ENCODE results near the gene SLC12A5.

DNA sequence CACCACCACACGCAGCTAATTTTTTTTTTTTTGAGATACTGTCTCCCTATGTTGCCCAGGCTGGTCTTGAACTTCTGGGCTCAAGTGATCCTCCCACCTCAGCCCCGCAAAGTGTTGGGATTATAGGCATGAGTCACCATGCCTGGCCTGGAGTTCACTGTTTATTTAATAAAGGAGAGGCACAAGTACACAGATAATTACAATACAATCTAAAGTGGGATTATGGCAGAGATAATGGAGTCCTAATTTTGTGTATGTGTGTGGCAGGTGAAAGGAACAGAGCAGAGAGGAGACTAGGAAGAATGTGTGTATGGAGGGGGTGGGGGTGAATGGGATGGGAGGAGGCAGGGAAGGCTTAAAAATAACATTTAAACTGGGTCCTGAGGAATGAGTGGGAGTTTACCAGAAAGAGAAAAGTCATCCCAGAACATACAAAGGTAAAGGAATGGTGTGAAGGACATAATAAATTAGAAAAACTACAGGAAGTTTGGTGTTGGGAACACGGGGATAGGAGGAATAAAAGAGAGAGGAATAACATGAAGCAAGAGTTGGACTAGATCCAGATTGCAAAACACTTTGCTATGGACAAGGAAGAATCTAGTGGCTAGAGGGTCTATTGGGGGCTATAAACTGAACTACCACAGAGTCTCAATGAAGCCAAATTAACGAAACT lies 56.3 kb downstream of the SLC12A5 start:
- TF ChIP-seq POLR2A (IDR thresholded peaks at IDR 0.05; ENCODE audit: low read depth) (no peak), POLR2AphosphoS5 (IDR thresholded peaks at IDR 0.05) (no peak)
- TF ChIP-seq, protein P1, sequence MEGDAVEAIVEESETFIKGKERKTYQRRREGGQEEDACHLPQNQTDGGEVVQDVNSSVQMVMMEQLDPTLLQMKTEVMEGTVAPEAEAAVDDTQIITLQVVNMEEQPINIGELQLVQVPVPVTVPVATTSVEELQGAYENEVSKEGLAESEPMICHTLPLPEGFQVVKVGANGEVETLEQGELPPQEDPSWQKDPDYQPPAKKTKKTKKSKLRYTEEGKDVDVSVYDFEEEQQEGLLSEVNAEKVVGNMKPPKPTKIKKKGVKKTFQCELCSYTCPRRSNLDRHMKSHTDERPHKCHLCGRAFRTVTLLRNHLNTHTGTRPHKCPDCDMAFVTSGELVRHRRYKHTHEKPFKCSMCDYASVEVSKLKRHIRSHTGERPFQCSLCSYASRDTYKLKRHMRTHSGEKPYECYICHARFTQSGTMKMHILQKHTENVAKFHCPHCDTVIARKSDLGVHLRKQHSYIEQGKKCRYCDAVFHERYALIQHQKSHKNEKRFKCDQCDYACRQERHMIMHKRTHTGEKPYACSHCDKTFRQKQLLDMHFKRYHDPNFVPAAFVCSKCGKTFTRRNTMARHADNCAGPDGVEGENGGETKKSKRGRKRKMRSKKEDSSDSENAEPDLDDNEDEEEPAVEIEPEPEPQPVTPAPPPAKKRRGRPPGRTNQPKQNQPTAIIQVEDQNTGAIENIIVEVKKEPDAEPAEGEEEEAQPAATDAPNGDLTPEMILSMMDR (IDR thresholded peaks at IDR 0.05) = no peak

Measured in esophagus muscularis mucosa (tissue), 3 donors.